ENCODE data around the gene DEPDC4.
A peak's percentile ranks its signal among the peaks of the same experiment; 100 is the strongest.
"Not testable (repeated sequence)": the region's sequence is repeated elsewhere in the genome, so short reads cannot be mapped to it uniquely, and the experiment has no call there.

Gene DEPDC4

GRCh38 chr12:100234166-100234565 is 32.7 kb downstream of the DEPDC4 start:
- H3K4me1 ChIP-seq (ENCODE audit: control insufficient read depth, low read length): no peaks in the 10 kb centered on the region
- no peaks in the 10 kb centered on the region for H3F3A ChIP-seq (ENCODE audit: control insufficient read depth, insufficient read depth)
- H3K27me3 ChIP-seq (ENCODE audit: control insufficient read depth, low read length): no peaks in the 10 kb centered on the region
- H3K36me3 ChIP-seq (ENCODE audit: control insufficient read depth, low read length): no peaks in the 10 kb centered on the region
- no peak overlapping the region for H3K27ac ChIP-seq (ENCODE audit: low read depth, low read length)
- no peak for TF ChIP-seq EZH2phosphoT487 (IDR thresholded peaks at IDR 0.05; ENCODE audit: borderline replicate concordance, low read length)
- no peak for TF ChIP-seq CTCF (IDR thresholded peaks at IDR 0.05; ENCODE audit: low read depth, low read length, poor library complexity, severe bottlenecking)
- no peaks in the 10 kb centered on the region for H4K20me1 ChIP-seq (ENCODE audit: control insufficient read depth, insufficient read depth, low read depth, low read length)
- no peak overlapping the region for H3K4me2 ChIP-seq (ENCODE audit: low read length)
- no peaks in the 10 kb centered on the region for H3K9me2 ChIP-seq (replicated peaks; ENCODE audit: control insufficient read depth, low read length)
- H3K79me2 ChIP-seq (ENCODE audit: control insufficient read depth, low read length): no peaks in the 10 kb centered on the region
- no peaks in the 10 kb centered on the region for H3K9me3 ChIP-seq (ENCODE audit: control insufficient read depth, insufficient read depth, low read length)
- H3K4me3 ChIP-seq (ENCODE audit: low read length): no peak overlapping the region

- not testable (repeated sequence) for H3F3A ChIP-seq (ENCODE audit: control insufficient read depth, insufficient read depth); H3K36me3 ChIP-seq (ENCODE audit: control insufficient read depth, low read length); H3K4me1 ChIP-seq (ENCODE audit: control insufficient read depth, low read length); H3K9me2 ChIP-seq (replicated peaks; ENCODE audit: control insufficient read depth, low read length); H3K9me3 ChIP-seq (ENCODE audit: control insufficient read depth, insufficient read depth, low read length); H4K20me1 ChIP-seq (ENCODE audit: control insufficient read depth, insufficient read depth, low read depth, low read length); H3K27me3 ChIP-seq (ENCODE audit: control insufficient read depth, low read length); H3K27ac ChIP-seq (ENCODE audit: low read depth, low read length); H3K79me2 ChIP-seq (ENCODE audit: control insufficient read depth, low read length); H3K4me2 ChIP-seq (ENCODE audit: low read length); H3K4me3 ChIP-seq (ENCODE audit: low read length)
Measured at GRCh38 chr12:100231873-100232272, 35.0 kb downstream of the DEPDC4 start.

- no peaks in the 10 kb centered on the region for H3F3A ChIP-seq (ENCODE audit: control insufficient read depth, insufficient read depth)
- no peak for TF ChIP-seq EZH2phosphoT487 (IDR thresholded peaks at IDR 0.05; ENCODE audit: borderline replicate concordance, low read length)
- no peak for TF ChIP-seq CTCF (IDR thresholded peaks at IDR 0.05; ENCODE audit: low read depth, low read length, poor library complexity, severe bottlenecking)
Measured at GRCh38 chr12:100229876-100230275, 37.0 kb downstream of the DEPDC4 start.

GRCh38 chr12:100229036-100229635 is 37.7 kb downstream of the DEPDC4 start:
- no peak overlapping the region for H3K4me2 ChIP-seq (ENCODE audit: low read length)
- H3K79me2 ChIP-seq (ENCODE audit: control insufficient read depth, low read length): no peaks in the 10 kb centered on the region
- H3K9me2 ChIP-seq (replicated peaks; ENCODE audit: control insufficient read depth, low read length): no peaks in the 10 kb centered on the region
- H3K27me3 ChIP-seq (ENCODE audit: control insufficient read depth, low read length): no peaks in the 10 kb centered on the region
- no peaks in the 10 kb centered on the region for H3F3A ChIP-seq (ENCODE audit: control insufficient read depth, insufficient read depth)
- H4K20me1 ChIP-seq (ENCODE audit: control insufficient read depth, insufficient read depth, low read depth, low read length): no peaks in the 10 kb centered on the region
- H3K9me3 ChIP-seq (ENCODE audit: control insufficient read depth, insufficient read depth, low read length): no peaks in the 10 kb centered on the region
- H3K4me3 ChIP-seq (ENCODE audit: low read length): no peak overlapping the region
- no peaks in the 10 kb centered on the region for H3K4me1 ChIP-seq (ENCODE audit: control insufficient read depth, low read length)
- no peak overlapping the region for H3K27ac ChIP-seq (ENCODE audit: low read depth, low read length)
- peaks cover 9% of the 10 kb centered on the region for H3K36me3 ChIP-seq (ENCODE audit: control insufficient read depth, low read length)
- TF ChIP-seq EZH2phosphoT487 (IDR thresholded peaks at IDR 0.05; ENCODE audit: borderline replicate concordance, low read length): no peak
- TF ChIP-seq CTCF (IDR thresholded peaks at IDR 0.05; ENCODE audit: low read depth, low read length, poor library complexity, severe bottlenecking): peak; percentile 20

More at GRCh38 chr12:100229876-100230275, 37.0 kb downstream of the DEPDC4 start:
- Histone ChIP-seq H3K4me3 (ENCODE audit: low read length) (no peak overlapping the region), H3K9me3 (ENCODE audit: control insufficient read depth, insufficient read depth, low read length) (no peaks in the 10 kb centered on the region), H3K36me3 (ENCODE audit: control insufficient read depth, low read length) (peaks cover 7% of the 10 kb centered on the region), H3K4me1 (ENCODE audit: control insufficient read depth, low read length) (no peaks in the 10 kb centered on the region), H3K9me2 (replicated peaks; ENCODE audit: control insufficient read depth, low read length) (no peaks in the 10 kb centered on the region), H4K20me1 (ENCODE audit: control insufficient read depth, insufficient read depth, low read depth, low read length) (no peaks in the 10 kb centered on the region), H3K27me3 (ENCODE audit: control insufficient read depth, low read length) (no peaks in the 10 kb centered on the region), H3K4me2 (ENCODE audit: low read length) (no peak overlapping the region), H3K27ac (ENCODE audit: low read depth, low read length) (no peak overlapping the region), H3K79me2 (ENCODE audit: control insufficient read depth, low read length) (no peaks in the 10 kb centered on the region)
